GM10266 (cell line): ENCODE measurements around the gene TANGO2.

Experiments used
- DNase-seq: peaks from one replicate; pipeline ENCODE4 v3.0.0; 2012; ENCODE audit errors: extremely low spot score
- TF ChIP-seq, protein P1 (sequence below): IDR thresholded peaks from 2 replicates; pipeline ENCODE4 v1.5.1; 2012; ENCODE audit warnings: mild to moderate bottlenecking, low read depth; ENCODE audit not compliant: control insufficient read depth, insufficient read depth; ENCODE audit errors: missing control alignments

TANGO2 gene

DNA sequence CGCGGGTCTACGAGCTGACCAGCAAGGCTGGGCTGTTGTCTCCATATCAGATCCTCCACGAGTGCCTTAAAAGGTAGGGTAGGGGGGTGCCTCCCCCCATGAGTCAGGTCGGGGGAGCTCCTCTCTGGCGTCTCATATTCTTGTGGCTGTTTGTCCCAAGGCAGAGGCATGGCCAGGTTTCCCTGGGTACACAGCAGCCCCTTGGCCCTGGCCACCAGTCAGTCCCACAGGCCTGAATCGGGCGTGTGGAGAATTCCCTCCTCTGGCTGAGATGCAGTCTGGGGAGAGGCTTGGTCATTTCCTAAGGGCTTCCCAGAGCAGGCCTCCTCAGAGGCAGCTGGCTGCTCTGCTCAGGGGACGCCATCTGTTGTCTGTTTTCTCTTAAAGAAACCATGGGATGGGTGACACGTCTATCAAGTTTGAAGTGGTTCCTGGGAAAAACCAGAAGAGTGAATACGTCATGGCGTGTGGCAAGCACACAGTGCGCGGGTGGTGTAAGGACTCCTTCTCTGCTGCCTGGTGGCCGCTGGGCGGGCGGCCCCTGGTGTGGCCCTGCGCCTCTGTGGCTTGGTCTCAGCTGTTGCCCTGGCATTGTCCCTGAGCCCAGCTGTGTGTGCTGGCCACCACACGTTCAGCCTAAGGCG lies 85.4 kb downstream of the TANGO2 start:
- TF ChIP-seq, protein P1, sequence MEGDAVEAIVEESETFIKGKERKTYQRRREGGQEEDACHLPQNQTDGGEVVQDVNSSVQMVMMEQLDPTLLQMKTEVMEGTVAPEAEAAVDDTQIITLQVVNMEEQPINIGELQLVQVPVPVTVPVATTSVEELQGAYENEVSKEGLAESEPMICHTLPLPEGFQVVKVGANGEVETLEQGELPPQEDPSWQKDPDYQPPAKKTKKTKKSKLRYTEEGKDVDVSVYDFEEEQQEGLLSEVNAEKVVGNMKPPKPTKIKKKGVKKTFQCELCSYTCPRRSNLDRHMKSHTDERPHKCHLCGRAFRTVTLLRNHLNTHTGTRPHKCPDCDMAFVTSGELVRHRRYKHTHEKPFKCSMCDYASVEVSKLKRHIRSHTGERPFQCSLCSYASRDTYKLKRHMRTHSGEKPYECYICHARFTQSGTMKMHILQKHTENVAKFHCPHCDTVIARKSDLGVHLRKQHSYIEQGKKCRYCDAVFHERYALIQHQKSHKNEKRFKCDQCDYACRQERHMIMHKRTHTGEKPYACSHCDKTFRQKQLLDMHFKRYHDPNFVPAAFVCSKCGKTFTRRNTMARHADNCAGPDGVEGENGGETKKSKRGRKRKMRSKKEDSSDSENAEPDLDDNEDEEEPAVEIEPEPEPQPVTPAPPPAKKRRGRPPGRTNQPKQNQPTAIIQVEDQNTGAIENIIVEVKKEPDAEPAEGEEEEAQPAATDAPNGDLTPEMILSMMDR, result no peak

DNA sequence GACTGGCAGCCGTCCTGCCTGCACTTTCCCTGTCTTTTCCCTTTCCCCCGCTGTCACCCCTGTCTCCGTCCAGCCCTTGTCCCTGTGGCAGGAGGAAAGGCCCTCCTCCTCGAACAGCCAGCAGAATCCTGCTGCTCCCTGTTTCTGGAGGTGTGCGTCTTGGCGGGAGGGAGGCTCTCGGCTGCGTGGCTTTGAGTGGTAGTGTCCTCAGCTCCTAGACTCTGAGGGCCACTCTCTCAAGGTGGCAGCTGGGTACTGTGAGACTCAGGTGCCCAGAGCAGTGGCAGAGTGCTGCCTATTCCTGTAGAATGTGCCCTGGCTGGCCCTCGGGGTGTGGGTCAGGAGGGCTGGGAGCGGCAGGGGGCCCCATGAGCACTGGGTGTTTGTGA lies 85.9 kb downstream of the TANGO2 start:
- no peak for DNase-seq
- TF ChIP-seq, protein P1, result no peak

More for the DNA sequence above, 85.4 kb downstream of the TANGO2 start:
- no peak for DNase-seq

DNA sequence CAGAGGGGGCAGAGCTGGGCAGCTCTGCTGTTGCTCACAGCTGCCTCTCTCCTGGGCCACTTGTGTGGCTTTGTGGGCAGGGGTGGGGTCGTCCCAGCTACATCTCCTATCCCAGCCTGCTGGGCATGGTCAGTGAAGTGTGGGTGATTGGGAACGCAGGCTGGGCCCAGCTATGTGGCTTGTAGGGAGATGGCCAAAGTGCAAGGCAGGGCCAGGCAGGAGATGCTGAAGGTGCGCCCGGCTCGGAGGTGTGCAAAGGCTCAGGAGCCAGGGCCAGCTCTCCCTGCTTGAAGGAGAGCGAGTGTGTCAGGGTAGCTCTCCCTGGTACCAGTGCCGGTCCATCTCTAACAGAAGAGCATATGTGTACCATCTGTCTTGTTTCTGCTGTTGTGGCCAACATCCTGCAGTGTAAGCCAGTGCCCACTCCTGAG lies 86.6 kb downstream of the TANGO2 start:
- TF ChIP-seq, protein P1, result no peak
- no peak for DNase-seq

DNA sequence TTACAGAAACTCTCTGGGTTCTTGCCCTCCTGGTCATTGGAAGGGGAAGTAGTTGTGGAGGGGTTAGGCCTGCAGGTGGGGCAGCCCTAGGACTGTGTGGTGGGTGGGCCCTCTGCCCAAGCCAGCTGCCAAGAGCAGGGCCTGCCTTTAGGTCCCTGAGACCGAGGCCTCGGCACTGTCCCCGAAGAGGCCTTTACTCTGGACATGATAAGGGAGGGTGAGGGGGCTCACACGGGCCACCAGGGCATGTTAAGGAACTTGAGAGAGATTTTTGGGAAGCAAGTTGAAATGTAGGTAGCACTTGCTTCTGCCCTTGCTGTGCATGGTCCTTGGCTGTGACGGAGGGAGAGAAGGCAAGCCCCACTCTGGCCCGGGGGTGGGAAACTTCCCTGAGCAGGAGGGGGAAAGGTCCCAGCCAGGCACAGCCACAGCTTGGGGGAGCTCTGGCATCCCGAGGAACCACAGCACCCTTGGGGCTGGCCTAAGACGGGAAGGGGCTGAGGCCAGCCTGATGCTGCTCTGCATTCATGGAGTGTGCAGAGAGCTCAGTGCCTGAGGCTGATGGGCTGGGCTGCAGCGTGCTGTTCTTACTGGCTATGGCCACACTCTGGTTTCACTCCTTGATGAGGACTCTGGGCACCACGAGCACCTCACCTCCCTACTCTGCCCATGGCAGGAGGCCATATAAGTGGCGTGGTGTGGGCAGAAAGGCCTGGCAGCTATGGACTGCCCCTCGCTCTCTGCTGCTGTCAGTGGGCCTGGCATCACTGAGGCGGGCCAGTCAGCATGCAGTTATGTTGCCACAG lies 87.2 kb downstream of the TANGO2 start:
- no peak for DNase-seq
- TF ChIP-seq, protein P1, result no peak

DNA sequence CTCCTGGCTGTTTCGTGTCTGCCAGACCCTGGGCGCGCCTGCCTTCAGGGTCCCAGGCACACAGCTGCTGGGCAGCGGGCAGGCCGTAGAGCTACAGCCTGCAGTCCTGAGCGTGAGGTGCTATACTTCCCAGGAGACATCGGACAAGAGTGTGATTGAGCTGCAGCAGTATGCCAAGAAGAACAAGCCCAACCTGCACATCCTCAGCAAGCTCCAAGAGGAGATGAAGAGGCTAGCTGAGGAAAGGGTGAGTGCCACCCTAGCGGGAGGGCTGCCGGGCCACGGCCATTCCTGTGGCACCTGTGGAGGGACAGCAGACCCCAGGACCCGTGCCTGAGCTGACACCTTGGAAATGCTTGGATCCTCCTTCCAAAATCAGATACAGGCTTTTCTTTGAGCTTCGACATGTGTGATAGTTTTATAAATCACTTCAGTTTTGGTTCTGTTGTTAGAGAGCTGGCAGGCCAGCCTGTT lies 87.9 kb downstream of the TANGO2 start:
- no peak for DNase-seq
- TF ChIP-seq, protein P1, result no peak

DNA sequence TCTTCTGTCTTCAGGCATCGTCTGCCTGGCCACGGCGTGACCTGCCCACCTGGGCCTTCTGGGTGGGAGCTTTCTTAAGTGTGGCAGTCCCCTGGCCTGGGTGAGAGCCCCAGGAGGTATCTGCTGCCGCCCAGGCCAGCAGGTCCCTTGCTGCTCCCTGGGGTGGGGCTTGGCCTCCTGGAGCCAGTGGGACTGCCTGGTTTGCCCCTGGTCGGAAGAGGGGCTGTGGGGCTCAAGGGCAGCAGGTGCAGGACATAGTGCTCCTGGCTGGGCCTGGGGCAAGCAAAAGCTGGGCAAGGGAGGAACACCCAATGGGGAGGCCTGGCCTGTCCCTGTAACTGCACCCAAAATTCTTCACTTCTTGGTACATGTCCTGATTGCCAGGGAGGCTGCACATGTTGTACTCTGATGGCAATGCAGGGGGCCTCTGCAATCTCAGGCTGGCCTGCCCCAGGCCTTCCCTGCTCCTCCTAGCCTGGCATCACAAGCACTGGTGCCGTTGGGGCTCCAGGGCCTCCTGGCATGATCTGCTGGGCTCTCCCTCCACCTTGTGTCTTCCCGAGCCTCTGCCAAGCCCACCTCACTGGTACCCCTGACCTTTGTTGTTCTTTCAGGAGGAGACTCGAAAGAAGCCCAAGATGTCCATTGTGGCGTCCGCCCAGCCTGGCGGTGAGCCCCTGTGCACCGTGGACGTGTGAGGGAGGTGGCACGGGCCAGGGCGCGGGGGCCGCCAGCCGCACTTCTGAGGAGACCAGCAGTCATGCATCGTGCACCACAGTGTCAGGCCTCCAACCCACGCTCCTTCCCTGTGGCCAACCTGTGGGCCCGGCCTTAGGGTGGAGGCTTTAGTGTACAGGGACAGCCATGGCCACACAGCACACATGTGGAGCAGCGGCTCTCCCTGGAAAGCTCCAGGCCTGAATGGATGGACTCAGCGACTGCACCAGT lies 88.8 kb downstream of the TANGO2 start:
- no peak for DNase-seq
- TF ChIP-seq, protein P1, result no peak
